Measurements from ENCODE around the gene CCDC159. TPM values are rescaled to one million over a fixed set of nuclear protein-coding genes. Genes with fewer than 3 reads are reported as not detected.
"Not testable (repeated sequence)": the region's sequence is repeated elsewhere in the genome, so short reads cannot be mapped to it uniquely, and the experiment has no call there.

The CCDC159 gene
- total RNA-seq, 1 experiment from 2014 or later: 9.4 TPM

DNA sequence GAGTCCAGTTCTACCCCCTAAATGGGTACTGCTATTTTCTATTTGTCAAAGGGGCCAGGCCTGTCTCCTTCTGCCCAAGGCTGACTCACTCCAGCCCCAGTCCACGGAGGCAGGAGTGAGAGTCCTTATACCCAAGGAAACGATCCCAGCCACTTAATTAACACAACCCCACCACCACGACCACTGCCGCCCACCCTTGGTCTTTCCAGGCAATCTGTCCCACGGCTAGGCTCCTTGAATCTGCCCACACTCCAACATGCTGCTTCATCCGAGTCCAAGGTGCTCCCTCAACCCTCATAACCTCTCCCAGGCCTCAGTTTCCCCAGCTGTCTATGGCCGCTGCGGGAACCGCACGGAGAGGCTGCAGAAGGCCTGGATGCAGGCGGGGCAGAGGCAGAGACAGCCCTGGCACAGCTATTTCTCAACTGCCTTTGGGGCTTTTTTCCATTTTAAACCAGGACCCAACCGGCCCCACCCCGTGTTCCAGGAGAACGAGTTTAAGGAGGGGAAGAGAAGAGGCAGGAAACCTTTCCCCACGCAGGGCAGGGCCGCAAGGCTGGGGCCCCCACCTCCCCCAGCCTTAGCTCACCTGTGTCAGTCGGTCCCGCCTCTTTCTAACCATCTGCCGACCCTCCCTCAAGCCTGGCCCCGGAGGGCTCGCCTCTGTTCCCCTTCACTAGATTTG is 7.6 kb upstream of the CCDC159 start:
- no peak for TF ChIP-seq CTCF (conservative IDR thresholded peaks at IDR 0.05)
- TF ChIP-seq EZH2 (IDR thresholded peaks at IDR 0.05; ENCODE audit: low read depth): no peak
- ChIA-PET CTCF (no interaction called here), POLR2A (ENCODE audit: unreplicated experiment) (no interaction called here)
- Histone ChIP-seq H3K79me2 (ENCODE audit: low read depth) (peaks cover 29% of the 10 kb centered on the region), H3K27me3 (ENCODE audit: insufficient read depth, low read depth) (no peaks in the 10 kb centered on the region), H3K27ac (no peak overlapping the region), H3K36me3 (ENCODE audit: low read depth) (peaks cover 44% of the 10 kb centered on the region), H2AFZ (peak overlapping the region; percentile 91), H3K9me2 (ENCODE audit: insufficient read depth) (no peaks in the 10 kb centered on the region), H3K4me3 (peak overlapping the region; percentile 84), H3F3A (ENCODE audit: insufficient read depth, low read depth) (peaks cover 44% of the 10 kb centered on the region), H4K20me1 (ENCODE audit: insufficient read depth) (no peaks in the 10 kb centered on the region), H3K4me1 (replicated peaks; ENCODE audit: insufficient read depth) (peaks cover 22% of the 10 kb centered on the region), H3K9me3 (ENCODE audit: insufficient read depth, low read depth) (no peaks in the 10 kb centered on the region), H3K4me2 (peak overlapping the region; percentile 92)
- no peak for DNase-seq
- intact Hi-C loops (cut with micrococcal nuclease; ENCODE audit: unreplicated experiment): loop anchor here (1.0 kb wide), 1 partner anchor 17 kb away; the partner anchor contains the start of gene PLPPR2
- BruUV-seq (replicated peaks): no TSS peak

DNA sequence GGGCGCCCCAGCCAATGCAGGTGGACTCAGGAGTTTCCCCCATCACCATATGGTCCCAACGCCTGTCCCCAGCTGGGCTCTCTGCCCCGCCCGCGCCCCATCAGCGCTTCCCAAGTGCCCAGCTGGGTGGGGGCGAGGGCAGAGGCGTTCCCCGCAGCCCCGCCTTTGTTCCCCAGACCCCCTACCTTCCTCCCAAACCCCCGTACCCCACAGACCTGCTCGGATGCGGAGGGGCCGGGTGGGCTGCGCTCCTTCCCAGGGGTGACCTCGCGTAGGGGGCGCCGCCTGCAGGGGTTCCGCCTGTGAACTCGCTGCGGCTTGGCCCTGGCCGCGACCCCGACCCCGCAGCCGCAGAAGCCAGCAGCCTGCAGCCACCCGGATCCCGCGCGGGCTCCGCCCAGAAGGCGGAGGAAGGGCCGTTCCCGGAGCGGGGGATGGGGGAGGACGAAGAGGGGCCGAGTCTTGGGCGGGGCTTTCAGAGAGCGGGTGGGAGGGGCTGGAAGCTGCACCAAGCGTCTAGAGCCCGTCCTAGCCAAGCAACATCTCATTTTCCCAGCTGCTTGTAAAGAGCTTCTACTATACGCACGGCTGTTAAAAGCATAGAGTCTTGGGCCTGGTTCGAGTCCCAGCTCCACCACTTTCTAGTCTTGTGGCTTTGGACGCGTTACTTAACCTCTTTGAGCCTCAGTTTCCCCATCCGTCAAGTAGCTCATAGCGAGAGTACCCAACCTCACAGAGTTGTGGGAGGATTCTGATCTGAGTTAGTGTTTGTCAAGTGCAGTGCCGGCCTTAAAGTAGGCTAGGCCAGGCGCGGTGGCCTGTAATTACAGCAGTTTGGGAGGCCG is 6.8 kb upstream of the CCDC159 start, which contains the start of gene RAB3D:
RAB3D (minus strand) TSS at position 404 of the 845 bp plus-strand sequence. CDS start 2,258 bp downstream, outside the sequence.
- H3K4me2 ChIP-seq: peak within 1 kb of the TSS; percentile 92
- H3K9me2 ChIP-seq (ENCODE audit: insufficient read depth): no peaks in the 10 kb centered on the region
- no peaks in the 10 kb centered on the region for H3K9me3 ChIP-seq (ENCODE audit: insufficient read depth, low read depth)
- peak; percentile 78 to 88 for DNase-seq
- peak within 1 kb of the TSS; percentile 84 for H3K4me3 ChIP-seq
- peaks cover 30% of the 10 kb centered on the region for H3K79me2 ChIP-seq (ENCODE audit: low read depth)
- CTCF ChIA-PET: no interaction called here
- peaks cover 39% of the 10 kb centered on the region for H3K36me3 ChIP-seq (ENCODE audit: low read depth)
- H3K27ac ChIP-seq: no peak within 1 kb of the TSS
- POLR2A ChIA-PET (ENCODE audit: unreplicated experiment): interaction anchor here (0.6 to 0.7 kb wide), 2 partner anchors 13 to 43 kb away, joined by 5 read pairs; partner anchors contain the start of gene TSPAN16
- H3K27me3 ChIP-seq (ENCODE audit: insufficient read depth, low read depth): no peaks in the 10 kb centered on the region
- peaks cover 27% of the 10 kb centered on the region for H3K4me1 ChIP-seq (replicated peaks; ENCODE audit: insufficient read depth)
- intact Hi-C loops (cut with micrococcal nuclease; ENCODE audit: unreplicated experiment): loop anchor here (1.0 kb wide), 1 partner anchor 16 kb away; the partner anchor contains the start of gene PLPPR2
- H3F3A ChIP-seq (ENCODE audit: insufficient read depth, low read depth): peaks cover 46% of the 10 kb centered on the region
- BruUV-seq (replicated peaks): no TSS peak
- H2AFZ ChIP-seq: peak within 1 kb of the TSS; percentile 91
- no peaks in the 10 kb centered on the region for H4K20me1 ChIP-seq (ENCODE audit: insufficient read depth)
- no peak for TF ChIP-seq CTCF (conservative IDR thresholded peaks at IDR 0.05)
- no peak for TF ChIP-seq EZH2 (IDR thresholded peaks at IDR 0.05; ENCODE audit: low read depth)

GRCh38 chr19:11340099-11340467 is 6.2 kb upstream of the CCDC159 start:
- CTCF ChIA-PET; H4K20me1 ChIP-seq (ENCODE audit: insufficient read depth); intact Hi-C loops (cut with micrococcal nuclease; ENCODE audit: unreplicated experiment); H3K9me3 ChIP-seq (ENCODE audit: insufficient read depth, low read depth); H3K27me3 ChIP-seq (ENCODE audit: insufficient read depth, low read depth); H3K9me2 ChIP-seq (ENCODE audit: insufficient read depth); DNase-seq; BruUV-seq (replicated peaks); H3K27ac ChIP-seq: not testable (repeated sequence)
- peak overlapping the region; percentile 84; the same call in 1 of the 2 replicates for H3K4me3 ChIP-seq
- peaks cover 34% of the 10 kb centered on the region for H3K36me3 ChIP-seq (ENCODE audit: low read depth)
- H3F3A ChIP-seq (ENCODE audit: insufficient read depth, low read depth): peaks cover 48% of the 10 kb centered on the region
- peaks cover 32% of the 10 kb centered on the region for H3K4me1 ChIP-seq (replicated peaks; ENCODE audit: insufficient read depth)
- POLR2A ChIA-PET (ENCODE audit: unreplicated experiment): interaction anchor here (0.7 kb wide), 1 partner anchor 44 kb away, joined by 5 read pairs; the partner anchor contains the start of gene TSPAN16
- peak overlapping the region; percentile 91; the same call in 1 of the 2 replicates for H2AFZ ChIP-seq
- peaks cover 34% of the 10 kb centered on the region for H3K79me2 ChIP-seq (ENCODE audit: low read depth)
- peak overlapping the region; percentile 92 for H3K4me2 ChIP-seq
